ES-I3 (cell line): ENCODE measurements around the gene DGKB.
"Not testable (repeated sequence)": the region's sequence is repeated elsewhere in the genome, so short reads cannot be mapped to it uniquely, and the experiment has no call there.

ENCODE experiments used
- H3K36me3 ChIP-seq: 2 replicates; pipeline ENCODE4 v1.6.1; 2013; ENCODE audit warnings: mild to moderate bottlenecking, low read length, control low read depth, moderate library complexity; ENCODE audit not compliant: insufficient read depth
- H3K4me1 ChIP-seq: 2 replicates; pipeline ENCODE4 v1.6.1; 2013; ENCODE audit warnings: mild to moderate bottlenecking, control low read depth, low read length; ENCODE audit not compliant: insufficient read depth
- H3K9ac ChIP-seq: 2 replicates; pipeline ENCODE4 v1.6.1; 2013; ENCODE audit warnings: low read depth, mild to moderate bottlenecking, low read length, moderate library complexity
- H3K9me3 ChIP-seq: 2 replicates; pipeline ENCODE4 v1.6.1; 2013; ENCODE audit warnings: mild to moderate bottlenecking, low read length, moderate library complexity; ENCODE audit not compliant: control insufficient read depth, insufficient read depth

DGKB gene

DNA sequence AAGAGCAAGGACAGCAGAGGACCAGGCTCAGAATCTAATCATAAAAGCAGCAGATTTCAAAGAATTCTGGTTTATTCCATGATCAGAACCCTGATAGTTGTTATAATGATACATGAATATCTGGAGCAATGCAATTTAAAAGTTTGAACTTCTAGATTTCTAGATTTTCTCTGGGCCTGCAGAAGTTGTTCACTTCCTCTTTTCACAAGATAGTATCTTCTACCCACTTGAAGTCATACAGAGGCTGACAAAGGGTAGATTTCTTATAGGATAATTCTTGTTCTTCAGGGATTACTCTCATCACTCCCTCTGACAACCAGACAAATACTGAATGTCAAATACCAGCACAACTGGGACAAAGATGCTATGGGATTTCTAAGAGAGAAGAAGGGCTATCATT is 593.1 kb downstream of the DGKB start:
- Histone ChIP-seq H3K9me3 (no peaks in the 10 kb centered on the region), H3K36me3 (no peaks in the 10 kb centered on the region), H3K4me1 (peaks cover 3% of the 10 kb centered on the region; the same call in 1 of the 2 replicates), H3K9ac (no peak overlapping the region)

DNA sequence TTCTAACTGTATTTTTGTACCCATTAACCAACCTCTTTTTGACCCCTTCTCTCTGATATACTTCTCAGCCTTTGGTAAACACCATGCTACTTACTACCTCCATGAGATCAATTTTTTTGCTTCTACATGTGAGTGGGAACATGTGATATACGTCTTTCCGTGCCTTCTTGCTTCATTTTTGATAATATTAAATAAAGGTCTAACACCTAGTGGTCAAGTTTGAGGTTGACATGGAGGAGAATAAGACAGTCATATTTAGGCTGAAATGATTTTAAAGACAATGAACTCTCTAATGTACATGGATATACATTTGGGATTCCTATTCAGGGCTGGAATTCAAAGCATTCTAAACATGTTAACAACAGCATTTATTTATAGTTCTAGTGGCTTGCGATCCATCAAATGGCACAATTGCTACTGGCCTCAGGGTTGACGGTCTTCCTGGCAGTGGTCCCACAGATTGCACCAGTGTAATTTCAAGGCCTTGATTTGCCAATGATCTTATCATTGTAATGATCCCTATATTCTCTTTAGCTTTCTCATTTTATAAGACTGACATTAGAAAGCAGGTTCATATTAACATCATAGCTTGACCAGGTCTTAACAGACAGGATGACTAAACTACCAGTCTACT is 597.2 kb downstream of the DGKB start:
- H3K36me3 ChIP-seq, result no peaks in the 10 kb centered on the region
- H3K4me1 ChIP-seq, result peaks cover 3% of the 10 kb centered on the region; the same call in 1 of the 2 replicates
- no peaks in the 10 kb centered on the region for H3K9me3 ChIP-seq
- no peak overlapping the region for H3K9ac ChIP-seq

GRCh38 chr7:14303536-14303935 is 599.0 kb downstream of the DGKB start:
- no peaks in the 10 kb centered on the region for H3K9me3 ChIP-seq
- H3K4me1 ChIP-seq, result peaks cover 3% of the 10 kb centered on the region; the same call in 1 of the 2 replicates
- H3K36me3 ChIP-seq, result no peaks in the 10 kb centered on the region
- H3K9ac ChIP-seq, result no peak overlapping the region

DNA sequence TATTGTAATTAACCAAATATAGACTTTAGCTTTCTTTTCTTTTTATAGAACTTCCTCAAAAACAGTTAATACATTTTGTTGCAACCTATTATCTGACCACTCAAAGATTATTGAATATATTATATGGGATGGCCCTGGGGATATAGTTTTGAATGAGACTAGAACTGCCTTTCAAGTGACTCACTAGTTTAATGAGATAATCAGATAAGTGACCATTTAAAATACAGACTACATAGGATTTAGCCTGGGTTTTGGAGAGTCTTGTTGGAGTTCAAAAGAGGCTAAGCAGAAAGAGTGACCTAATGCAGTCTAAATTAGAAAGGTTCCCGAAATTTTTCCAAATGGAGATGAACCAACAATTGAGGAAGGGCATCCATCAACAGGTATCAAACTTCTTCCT is 607.9 kb downstream of the DGKB start:
- Histone ChIP-seq H3K4me1 (no peaks in the 10 kb centered on the region), H3K36me3 (no peaks in the 10 kb centered on the region), H3K9ac (no peak overlapping the region), H3K9me3 (no peaks in the 10 kb centered on the region)

DNA sequence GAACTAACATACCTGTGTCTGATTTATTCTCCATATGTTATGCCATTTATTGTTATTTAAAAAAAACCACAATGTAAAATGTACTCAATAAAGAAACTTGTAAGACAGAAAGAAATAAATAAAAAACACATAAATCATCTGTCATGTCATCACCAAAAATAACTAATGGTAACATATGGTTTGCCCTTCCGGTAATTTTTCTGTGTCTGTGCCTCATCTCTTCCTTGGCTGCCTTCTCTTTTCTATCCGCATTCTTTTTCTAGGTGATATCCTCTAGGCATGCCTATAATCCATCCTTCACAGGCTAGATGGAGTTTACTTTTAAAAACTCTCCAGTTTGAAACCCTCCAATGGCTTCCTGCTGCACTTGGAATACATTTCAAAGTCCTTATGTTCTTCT is 609.1 kb downstream of the DGKB start:
- Histone ChIP-seq H3K4me1 (no peaks in the 10 kb centered on the region), H3K9me3 (no peaks in the 10 kb centered on the region), H3K9ac (no peak overlapping the region), H3K36me3 (no peaks in the 10 kb centered on the region)

GRCh38 chr7:14292737-14293136 is 609.8 kb downstream of the DGKB start:
- Histone ChIP-seq H3K36me3 (no peaks in the 10 kb centered on the region), H3K9ac (no peak overlapping the region), H3K9me3 (no peaks in the 10 kb centered on the region)

GRCh38 chr7:14289957-14290356 is 612.6 kb downstream of the DGKB start:
- H3K36me3 ChIP-seq, result no peaks in the 10 kb centered on the region
- no peaks in the 10 kb centered on the region for H3K9me3 ChIP-seq
- no peaks in the 10 kb centered on the region for H3K4me1 ChIP-seq
- H3K9ac ChIP-seq, result no peak overlapping the region

More at GRCh38 chr7:14292737-14293136, 609.8 kb downstream of the DGKB start:
- no peaks in the 10 kb centered on the region for H3K4me1 ChIP-seq

DNA sequence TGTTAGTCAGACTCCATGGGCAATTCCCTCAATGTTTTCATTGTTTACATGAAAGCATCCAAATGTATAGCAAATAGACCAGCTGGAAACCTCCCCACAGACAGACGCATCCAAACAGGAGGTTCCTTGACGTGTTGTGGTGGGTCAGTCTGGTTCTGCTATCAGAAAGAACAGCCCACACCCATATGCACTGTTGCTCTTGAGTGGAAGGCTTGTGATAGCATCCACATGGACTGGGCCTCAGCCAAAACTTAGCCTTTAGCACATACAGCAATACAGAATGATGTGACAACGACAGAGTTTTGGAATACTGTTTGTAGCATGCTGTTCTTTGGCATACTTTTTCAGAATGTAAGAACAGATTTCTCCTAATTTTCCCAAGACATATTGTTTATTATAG is 613.9 kb downstream of the DGKB start:
- Histone ChIP-seq H3K36me3 (no peaks in the 10 kb centered on the region), H3K9ac (no peak overlapping the region), H3K4me1 (no peaks in the 10 kb centered on the region), H3K9me3 (no peaks in the 10 kb centered on the region)

GRCh38 chr7:14287398-14287797 is 615.2 kb downstream of the DGKB start:
- H3K9me3 ChIP-seq, result no peaks in the 10 kb centered on the region
- H3K36me3 ChIP-seq, result no peaks in the 10 kb centered on the region
- no peak overlapping the region for H3K9ac ChIP-seq

GRCh38 chr7:14286036-14286435 is 616.5 kb downstream of the DGKB start:
- no peaks in the 10 kb centered on the region for H3K9me3 ChIP-seq
- no peak overlapping the region for H3K9ac ChIP-seq
- no peaks in the 10 kb centered on the region for H3K36me3 ChIP-seq
- no peaks in the 10 kb centered on the region for H3K4me1 ChIP-seq

More at GRCh38 chr7:14287398-14287797, 615.2 kb downstream of the DGKB start:
- H3K4me1 ChIP-seq, result no peaks in the 10 kb centered on the region

GRCh38 chr7:14279065-14279871 is 623.3 kb downstream of the DGKB start:
- H3K9ac ChIP-seq, result peak overlapping the region; percentile 63; the same call in 1 of the 2 replicates
- not testable (repeated sequence) for H3K4me1 ChIP-seq, H3K9me3 ChIP-seq, H3K36me3 ChIP-seq

DNA sequence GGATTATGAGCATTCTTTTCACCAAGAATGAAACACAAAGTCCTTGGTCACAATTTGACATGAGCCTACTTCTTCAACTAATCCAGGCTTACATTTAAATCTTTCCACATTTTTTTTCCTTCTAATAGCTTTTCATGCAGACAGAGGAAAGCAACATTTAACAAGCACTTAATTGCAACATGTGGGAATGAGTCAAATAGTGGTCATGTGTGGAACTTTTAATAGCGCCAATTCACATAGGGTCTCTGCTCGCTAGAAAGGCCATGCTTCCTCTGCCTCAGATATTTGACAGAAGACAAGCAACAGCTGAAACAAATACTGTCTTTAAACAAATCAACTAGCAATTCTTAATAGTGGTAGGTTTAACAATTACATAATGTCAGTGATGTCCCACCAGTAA is 627.2 kb downstream of the DGKB start:
- H3K9me3 ChIP-seq, result no peaks in the 10 kb centered on the region
- H3K4me1 ChIP-seq, result peaks cover 9% of the 10 kb centered on the region
- H3K36me3 ChIP-seq, result no peaks in the 10 kb centered on the region
- no peak overlapping the region for H3K9ac ChIP-seq

DNA sequence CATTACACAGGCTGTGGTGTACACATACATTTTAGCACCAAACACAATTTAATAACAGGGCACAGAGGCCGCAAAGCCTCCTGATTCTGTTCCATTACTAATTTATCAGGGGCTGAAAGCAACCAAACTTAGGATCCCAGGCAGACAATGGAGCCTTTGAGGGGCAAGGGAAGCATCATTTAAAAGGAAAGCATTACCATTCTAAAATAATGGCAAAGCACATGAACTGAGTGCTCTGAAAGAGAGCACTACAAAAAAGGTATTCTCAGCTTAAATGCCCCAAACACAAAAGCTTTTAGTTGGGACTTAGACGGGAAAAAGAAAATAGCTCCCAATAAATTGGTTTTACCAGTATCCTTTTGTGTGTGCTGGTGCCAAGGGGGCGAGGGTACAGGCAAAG is 631.1 kb downstream of the DGKB start:
- no peaks in the 10 kb centered on the region for H3K36me3 ChIP-seq
- H3K9me3 ChIP-seq, result no peaks in the 10 kb centered on the region
- H3K9ac ChIP-seq, result no peak overlapping the region
- H3K4me1 ChIP-seq, result peaks cover 13% of the 10 kb centered on the region

- Histone ChIP-seq H3K9ac (no peak overlapping the region), H3K36me3 (no peaks in the 10 kb centered on the region), H3K9me3 (no peaks in the 10 kb centered on the region), H3K4me1 (peaks cover 13% of the 10 kb centered on the region)
Measured at GRCh38 chr7:14270099-14270498, 632.5 kb downstream of the DGKB start.

DNA sequence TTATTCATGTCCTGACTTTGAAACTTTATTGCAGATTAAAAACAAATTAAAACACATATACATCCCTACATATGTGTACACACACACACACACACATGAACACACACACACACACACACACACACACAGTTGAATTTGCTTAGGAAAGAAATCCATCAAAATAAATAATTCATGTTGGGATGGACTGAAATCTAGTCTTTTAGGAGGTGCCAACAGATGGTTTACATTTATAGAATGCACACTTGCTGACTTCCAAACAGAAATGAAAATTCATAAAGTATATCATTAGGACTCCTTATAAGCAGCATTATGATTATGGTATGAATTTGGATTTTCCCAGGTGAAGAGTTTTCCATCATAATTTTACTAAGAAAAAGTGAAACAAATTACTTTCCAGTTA is 642.5 kb downstream of the DGKB start:
- Histone ChIP-seq H3K9ac (no peak overlapping the region), H3K36me3 (no peaks in the 10 kb centered on the region), H3K4me1 (no peaks in the 10 kb centered on the region), H3K9me3 (no peaks in the 10 kb centered on the region)
